Immature natural killer cell (primary cell): Measurements from ENCODE around the gene SPATA31A5. TPM values are rescaled to one million over a fixed set of nuclear protein-coding genes. Genes with fewer than 3 reads are reported as not detected.
"Not testable (repeated sequence)": the region's sequence is repeated elsewhere in the genome, so short reads cannot be mapped to it uniquely, and the experiment has no call there.

Experiments
- DNase-seq, 3 donors: peaks; one replicate each; pipeline ENCODE4 v3.0.0; 2022; ENCODE audit warnings: mixed read lengths in 1 of 3
- H3K27ac Mint-ChIP-seq, 6 donors: one replicate each; pipeline ENCODE4 v1.8.0; 2020; ENCODE audit warnings: mixed read lengths in 6 of 6, mild to moderate bottlenecking in 5 of 6, inconsistent platforms in 4 of 6, moderate library complexity in 3 of 6
- H3K27me3 Mint-ChIP-seq, 3 donors: one replicate each; pipeline ENCODE4 v1.8.0; 2020 to 2021; ENCODE audit warnings: low read depth in 3 of 3, mild to moderate bottlenecking in 3 of 3, mixed read lengths in 3 of 3, moderate library complexity in 3 of 3, inconsistent platforms in 1 of 3
- H3K36me3 Mint-ChIP-seq, 3 donors: one replicate each; pipeline ENCODE4 v1.8.0; 2020; ENCODE audit warnings: mixed read lengths in 3 of 3, inconsistent platforms in 2 of 3, mild to moderate bottlenecking in 2 of 3
- H3K4me1 Mint-ChIP-seq, 2 donors: one replicate each; pipeline ENCODE4 v1.8.0; 2020; ENCODE audit warnings: inconsistent platforms in 2 of 2, mild to moderate bottlenecking in 2 of 2, mixed read lengths in 2 of 2, moderate library complexity in 1 of 2
- H3K4me3 Mint-ChIP-seq, 5 donors: one replicate each; pipeline ENCODE4 v1.8.0; 2020; ENCODE audit warnings: mild to moderate bottlenecking in 5 of 5, mixed read lengths in 5 of 5, inconsistent platforms in 3 of 5, moderate library complexity in 3 of 5
- H3K9me3 Mint-ChIP-seq, 6 donors: one replicate each; pipeline ENCODE4 v1.8.0; 2020; ENCODE audit warnings: mild to moderate bottlenecking in 6 of 6, mixed read lengths in 6 of 6, inconsistent platforms in 4 of 6, moderate library complexity in 3 of 6
- polyA plus RNA-seq, 3 donors: library from polyadenylated mRNA; unstranded; fragments of 300-500 nt; fragmentation: Illumina TruSeq; gene quantifications; one replicate each; pipeline ENCODE4 v1.2.3, GENCODE V29; 2021

SPATA31A5 gene
- polyA plus RNA-seq, result not detected

DNA sequence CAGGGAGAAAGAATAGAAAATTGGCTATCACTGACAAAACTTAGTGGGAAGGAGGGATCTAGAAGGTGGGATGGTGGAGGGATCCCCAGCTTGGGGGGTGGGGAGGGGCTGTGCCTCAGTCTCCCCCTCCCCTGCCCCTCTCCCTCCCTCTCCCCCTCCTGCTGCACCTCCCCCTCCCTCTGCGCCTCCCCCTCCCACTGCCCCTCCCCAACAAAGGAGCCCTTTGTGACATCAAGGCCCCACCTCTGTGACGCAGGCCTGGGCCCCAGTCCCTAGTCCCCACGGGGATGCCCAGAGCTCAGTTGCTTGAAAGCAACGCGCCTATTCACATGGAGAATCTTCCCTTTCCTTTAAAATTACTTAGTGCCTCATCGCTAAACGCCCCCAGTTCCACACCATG, at the start of gene SPATA31A5:
SPATA31A5 (plus strand) TSS at position 301 of the 400 bp plus-strand sequence; CDS start at position 330, 29 bp downstream.
- H3K36me3 Mint-ChIP-seq, H3K9me3 Mint-ChIP-seq, H3K27me3 Mint-ChIP-seq, DNase-seq, H3K4me1 Mint-ChIP-seq, H3K4me3 Mint-ChIP-seq, H3K27ac Mint-ChIP-seq: not testable (repeated sequence)

- not testable (repeated sequence) for H3K9me3 Mint-ChIP-seq, H3K27ac Mint-ChIP-seq, H3K4me3 Mint-ChIP-seq, H3K36me3 Mint-ChIP-seq, H3K27me3 Mint-ChIP-seq, DNase-seq, H3K4me1 Mint-ChIP-seq
These were observed 48.8 kb downstream of the SPATA31A5 start for GRCh38 chr9:60962990-60963350.

- not testable (repeated sequence) for DNase-seq, H3K27me3 Mint-ChIP-seq, H3K36me3 Mint-ChIP-seq, H3K9me3 Mint-ChIP-seq, H3K4me3 Mint-ChIP-seq, H3K27ac Mint-ChIP-seq, H3K4me1 Mint-ChIP-seq
These were observed 52.2 kb downstream of the SPATA31A5 start for GRCh38 chr9:60966382-60966781.
